Hair follicle dermal papilla cell (primary cell): Measurements from ENCODE around the gene OR7G2. TPM values are rescaled to one million over a fixed set of nuclear protein-coding genes. Genes with fewer than 3 reads are reported as not detected.

Source experiments
- small RNA-seq: library from RNA; depleted of rRNA; stranded (forward); fragments of <200 nt; gene quantifications from one replicate; pipeline ENCODE3, GENCODE V24; 2012
- total RNA-seq: library from RNA; depleted of rRNA; stranded (reverse); fragments of >200 nt; gene quantifications from 2 replicates; pipeline ENCODE4 v1.2.3, GENCODE V29; 2012

The OR7G2 gene
- total RNA-seq: not detected in 2 replicates

GRCh38 chr19:9107375-9107774 is at the start of gene OR7G2:
Gene OR7G2 (minus strand): TSS chr19:9107475. CDS start chr19:9103243, 4,232 bp downstream.

GRCh38 chr19:9140159-9140874 is 33.0 kb upstream of the OR7G2 start, which contains the start of gene ZNF317:
Gene ZNF317 (plus strand): TSS chr19:9140397. CDS start chr19:9156017, 15,620 bp downstream.

GRCh38 chr19:9126900-9127405 is 19.7 kb upstream of the OR7G2 start, which contains the start of gene OR7G3:
Gene OR7G3 (minus strand): TSS chr19:9126950. CDS start chr19:9126950, 0 bp downstream.

GRCh38 chr19:9115307-9115813 is 8.1 kb upstream of the OR7G2 start, which contains the start of gene OR7G1:
Gene OR7G1 (minus strand): TSS chr19:9115763. CDS start chr19:9115763, 0 bp downstream.

GRCh38 chr19:9086761-9087160 is 20.5 kb downstream of the OR7G2 start, which contains the start of gene OR1M1:
Gene OR1M1 (plus strand): TSS chr19:9087061. CDS start chr19:9093245, 6,184 bp downstream.

Small RNA genes lying within 50 kb of the gene (small RNA-seq; reads per million reads assigned to genes)
- gene OR1M4P: not detected

Other genes starting within 250 kb of the OR7G2 start
- not detected in 2 replicates for gene MUC16, start 97.1 kb downstream of the OR7G2 start, total RNA-seq
- gene OR1M1, start 20.4 kb downstream of the OR7G2 start, total RNA-seq: not detected in 2 replicates
- gene OR7G1, start 8.3 kb upstream of the OR7G2 start, total RNA-seq: not detected in 2 replicates
- not detected in 2 replicates for gene OR7G3, start 19.5 kb upstream of the OR7G2 start, total RNA-seq
- gene ZNF317, start 32.9 kb upstream of the OR7G2 start, total RNA-seq: 28.5 and 30.0 TPM in 2 replicates
- not detected in 2 replicates for gene OR7D2, start 71.5 kb upstream of the OR7G2 start, total RNA-seq
- not detected in 2 replicates for gene OR7D4, start 112.1 kb upstream of the OR7G2 start, total RNA-seq
- not detected in 2 replicates for gene OR7E24, start 143.5 kb upstream of the OR7G2 start, total RNA-seq
- 26.1 and 38.5 TPM in 2 replicates for gene ZNF699, start 202.4 kb upstream of the OR7G2 start, total RNA-seq
- 12.0 and 18.8 TPM in 2 replicates for gene ZNF559, start 216.7 kb upstream of the OR7G2 start, total RNA-seq